CD4-positive, alpha-beta T cell treated with Interleukin-4 for 1 hour (primary cell): Measurements from ENCODE around the gene ZNF638.
A peak's percentile ranks its signal among the peaks of the same experiment; 100 is the strongest.
"Not testable (repeated sequence)": the region's sequence is repeated elsewhere in the genome, so short reads cannot be mapped to it uniquely, and the experiment has no call there.

ENCODE experiments used
- DNase-seq, 2 donors: peaks; one replicate each; pipeline ENCODE4 v3.0.0-alpha.2; 2020 to 2022

The ZNF638 gene, protein sequence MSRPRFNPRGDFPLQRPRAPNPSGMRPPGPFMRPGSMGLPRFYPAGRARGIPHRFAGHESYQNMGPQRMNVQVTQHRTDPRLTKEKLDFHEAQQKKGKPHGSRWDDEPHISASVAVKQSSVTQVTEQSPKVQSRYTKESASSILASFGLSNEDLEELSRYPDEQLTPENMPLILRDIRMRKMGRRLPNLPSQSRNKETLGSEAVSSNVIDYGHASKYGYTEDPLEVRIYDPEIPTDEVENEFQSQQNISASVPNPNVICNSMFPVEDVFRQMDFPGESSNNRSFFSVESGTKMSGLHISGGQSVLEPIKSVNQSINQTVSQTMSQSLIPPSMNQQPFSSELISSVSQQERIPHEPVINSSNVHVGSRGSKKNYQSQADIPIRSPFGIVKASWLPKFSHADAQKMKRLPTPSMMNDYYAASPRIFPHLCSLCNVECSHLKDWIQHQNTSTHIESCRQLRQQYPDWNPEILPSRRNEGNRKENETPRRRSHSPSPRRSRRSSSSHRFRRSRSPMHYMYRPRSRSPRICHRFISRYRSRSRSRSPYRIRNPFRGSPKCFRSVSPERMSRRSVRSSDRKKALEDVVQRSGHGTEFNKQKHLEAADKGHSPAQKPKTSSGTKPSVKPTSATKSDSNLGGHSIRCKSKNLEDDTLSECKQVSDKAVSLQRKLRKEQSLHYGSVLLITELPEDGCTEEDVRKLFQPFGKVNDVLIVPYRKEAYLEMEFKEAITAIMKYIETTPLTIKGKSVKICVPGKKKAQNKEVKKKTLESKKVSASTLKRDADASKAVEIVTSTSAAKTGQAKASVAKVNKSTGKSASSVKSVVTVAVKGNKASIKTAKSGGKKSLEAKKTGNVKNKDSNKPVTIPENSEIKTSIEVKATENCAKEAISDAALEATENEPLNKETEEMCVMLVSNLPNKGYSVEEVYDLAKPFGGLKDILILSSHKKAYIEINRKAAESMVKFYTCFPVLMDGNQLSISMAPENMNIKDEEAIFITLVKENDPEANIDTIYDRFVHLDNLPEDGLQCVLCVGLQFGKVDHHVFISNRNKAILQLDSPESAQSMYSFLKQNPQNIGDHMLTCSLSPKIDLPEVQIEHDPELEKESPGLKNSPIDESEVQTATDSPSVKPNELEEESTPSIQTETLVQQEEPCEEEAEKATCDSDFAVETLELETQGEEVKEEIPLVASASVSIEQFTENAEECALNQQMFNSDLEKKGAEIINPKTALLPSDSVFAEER (N-terminal part only)

DNA sequence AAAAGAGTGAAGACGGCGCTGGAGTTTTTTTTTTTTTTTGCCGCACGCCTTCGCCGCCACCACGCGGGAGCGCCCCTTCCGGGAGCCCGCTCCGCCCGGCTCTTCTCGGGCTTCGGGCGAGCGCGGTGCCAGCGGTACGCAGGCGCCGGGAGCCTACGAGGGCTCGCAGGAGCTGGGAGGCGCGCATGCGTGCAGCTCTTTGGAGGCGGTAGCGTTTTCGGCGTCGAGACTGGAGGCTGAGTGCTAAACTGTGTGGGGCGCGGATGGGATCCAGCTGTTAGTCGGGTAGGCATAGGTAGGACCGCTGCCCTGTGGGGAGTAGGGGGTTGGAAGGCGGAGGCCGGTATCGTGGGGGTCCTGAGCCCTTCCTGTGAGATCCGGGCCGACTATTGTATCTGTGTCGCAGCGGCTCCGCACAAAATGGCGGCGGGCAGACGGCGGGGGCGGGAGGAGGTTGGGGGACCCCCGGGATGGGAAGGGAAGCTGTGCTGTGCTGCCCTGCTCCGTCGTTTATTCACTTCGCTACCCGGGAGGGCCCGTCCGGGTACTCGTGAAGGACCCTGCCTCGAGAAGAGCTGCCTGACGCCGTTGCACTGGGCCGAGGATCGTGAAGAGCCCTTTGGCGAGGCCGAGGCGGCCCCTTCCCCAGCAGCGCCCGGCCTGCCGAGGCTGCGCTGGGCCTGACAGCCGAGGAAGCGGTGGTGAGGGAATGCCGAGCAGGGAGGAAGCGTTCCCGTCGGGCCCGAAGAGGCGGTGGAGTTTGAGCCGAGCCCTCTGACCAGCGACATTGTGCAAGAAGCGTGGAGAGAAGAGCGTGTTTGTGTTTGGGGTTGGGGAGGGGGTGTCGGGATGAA, at the start of gene ZNF638:
ZNF638 (plus strand) TSS at position 202 of the 854 bp plus-strand sequence. CDS start 17,173 bp downstream, outside the sequence.
- DNase-seq: peak; percentile 92 to 93

DNA sequence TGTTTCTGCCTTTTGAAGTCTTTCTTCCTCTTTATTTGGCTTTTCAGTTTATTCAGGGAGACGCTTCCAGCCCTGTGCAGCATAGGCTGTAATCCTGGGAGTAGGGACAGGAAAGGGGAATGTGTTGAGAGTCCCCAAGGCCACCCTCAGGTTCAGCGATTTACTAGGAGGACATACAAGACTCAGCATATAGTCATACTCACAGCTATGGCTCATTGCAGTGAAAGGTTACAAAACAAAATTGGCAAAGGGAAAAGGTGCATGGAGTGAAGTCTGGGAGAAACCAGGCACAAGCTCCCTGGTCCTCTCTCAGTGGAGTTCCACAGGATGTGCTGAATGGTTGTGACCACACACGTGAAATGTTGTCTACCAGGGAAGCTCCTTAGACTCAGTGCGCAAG, 49.6 kb upstream of the ZNF638 start:
- DNase-seq: no peak

DNA sequence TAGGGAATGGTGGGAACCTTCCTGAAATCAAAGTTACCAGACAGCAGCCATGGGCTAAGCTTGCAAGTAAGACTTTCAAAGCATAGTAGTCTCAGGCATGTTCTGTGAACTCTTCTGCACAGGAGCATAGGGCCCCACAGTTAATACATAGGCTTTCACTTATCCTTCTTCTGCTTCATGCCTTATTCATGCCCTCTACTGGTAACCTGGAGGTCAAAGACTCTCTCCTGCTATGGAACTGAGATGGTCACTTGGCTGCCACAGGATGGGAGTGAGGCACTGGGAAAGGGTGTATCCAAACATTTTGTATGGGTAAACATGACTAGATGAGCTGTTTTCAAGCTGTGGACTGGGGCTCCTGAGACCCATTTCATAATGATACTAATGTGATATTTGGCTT, 49.1 kb upstream of the ZNF638 start:
- DNase-seq: peak in 1 of 2 donors; percentile 13

- DNase-seq: no peak
Measured at GRCh38 chr2:71283131-71283530, 48.5 kb upstream of the ZNF638 start.

DNA sequence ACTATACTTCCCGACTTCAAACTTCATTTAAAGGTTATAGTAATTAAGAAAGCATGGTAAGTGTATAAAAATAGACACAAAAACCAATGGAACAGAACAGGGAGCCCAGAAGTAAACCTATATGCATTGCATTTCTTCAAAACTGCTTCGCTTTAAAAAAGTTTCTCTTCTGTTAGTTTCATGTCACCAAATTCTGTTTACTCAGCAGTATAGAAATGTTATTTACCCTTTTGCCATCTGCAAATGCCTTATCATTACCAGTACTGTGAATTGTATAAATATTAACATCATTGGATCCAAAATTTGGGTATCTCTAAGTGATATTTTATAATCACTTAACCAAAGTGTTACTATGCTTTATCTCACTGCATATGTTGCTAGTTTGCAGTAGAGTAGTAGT, 45.9 kb upstream of the ZNF638 start:
- no peak for DNase-seq

DNA sequence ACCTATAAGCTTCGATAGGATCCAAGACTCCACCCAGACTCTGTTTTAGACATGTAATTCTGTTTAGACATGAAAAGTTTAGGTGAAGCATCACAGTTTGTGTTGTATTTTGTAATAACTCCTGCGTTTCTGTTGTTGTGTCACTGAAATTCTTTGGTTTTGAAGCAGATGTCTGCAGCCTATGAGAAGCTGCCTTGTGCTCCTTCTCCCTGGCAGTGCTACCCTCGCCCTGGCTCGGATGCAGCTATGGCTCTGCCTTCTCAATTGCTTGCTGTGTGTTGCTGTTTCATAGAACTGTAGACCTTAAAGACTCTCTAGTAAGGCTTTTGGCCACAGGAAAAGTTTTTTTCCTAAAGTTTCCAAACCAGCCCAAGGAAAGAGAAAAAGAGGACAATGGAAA, 40.2 kb upstream of the ZNF638 start:
- DNase-seq: no peak

DNA sequence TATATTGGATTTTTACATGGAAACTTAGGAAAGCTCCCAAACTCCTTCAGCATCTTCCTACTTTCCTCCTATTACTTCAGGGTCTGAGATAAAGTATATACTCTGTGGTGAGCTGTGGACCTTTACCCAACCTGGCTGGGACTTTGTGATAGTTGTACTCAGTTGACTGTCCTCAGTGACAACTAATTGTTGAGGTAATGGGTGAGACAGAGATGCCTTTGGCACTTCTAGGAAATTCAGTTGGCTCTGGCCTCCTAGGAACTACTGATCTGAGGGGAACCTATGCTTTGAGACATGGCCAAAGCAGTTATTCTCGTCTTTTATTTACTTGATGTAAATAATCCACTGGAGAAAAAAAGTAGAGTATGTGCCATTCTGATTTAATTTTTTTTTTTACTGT, 39.4 kb upstream of the ZNF638 start:
- DNase-seq: no peak

GRCh38 chr2:71298914-71299313, 32.7 kb upstream of the ZNF638 start:
- DNase-seq: no peak

GRCh38 chr2:71299507-71299906, 32.1 kb upstream of the ZNF638 start:
- peak in 1 of 2 donors; percentile 39 for DNase-seq

GRCh38 chr2:71303849-71304248, 27.7 kb upstream of the ZNF638 start:
- DNase-seq: no peak

DNA sequence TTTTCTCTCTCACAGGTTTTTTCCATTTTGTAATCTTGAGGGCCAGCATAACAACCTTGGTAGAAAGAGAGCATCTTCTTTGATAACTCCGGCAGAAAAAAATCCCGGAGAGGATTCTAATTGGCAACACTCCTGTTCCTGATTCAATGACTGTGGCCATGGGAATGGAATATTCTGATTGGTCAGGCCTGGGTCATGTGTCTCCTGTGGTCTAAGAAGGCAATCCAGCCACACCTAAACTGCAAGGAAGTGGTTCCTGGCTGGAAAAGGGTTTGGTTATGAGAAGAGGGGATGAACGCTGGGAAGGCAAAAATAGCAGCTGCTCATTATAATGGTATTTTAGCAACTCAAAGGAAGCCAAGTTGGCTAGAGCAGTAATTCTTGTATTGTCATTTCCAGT, 24.8 kb upstream of the ZNF638 start:
- DNase-seq: no peak

- DNase-seq: no peak
Measured at GRCh38 chr2:71313016-71313766, 18.4 kb upstream of the ZNF638 start.

DNA sequence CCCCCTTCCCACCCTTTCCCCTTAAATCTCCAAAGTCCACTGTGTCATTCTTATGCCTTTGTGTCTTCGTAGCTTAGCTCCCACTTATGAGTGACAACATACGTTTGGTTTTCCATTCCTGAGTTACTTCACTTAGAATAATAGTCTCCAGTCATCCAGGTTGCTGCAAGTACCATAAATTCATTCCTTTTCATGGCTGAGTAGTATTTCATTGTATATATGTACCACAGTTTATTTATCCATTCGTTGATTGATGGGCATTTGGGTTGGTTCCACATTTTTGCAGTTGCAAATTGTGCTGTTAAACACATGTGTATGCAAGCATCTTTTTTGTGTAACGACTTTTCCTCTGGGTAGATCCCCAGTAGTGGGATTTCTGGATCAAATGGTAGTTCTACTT, 14.5 kb upstream of the ZNF638 start:
- no peak for DNase-seq

DNA sequence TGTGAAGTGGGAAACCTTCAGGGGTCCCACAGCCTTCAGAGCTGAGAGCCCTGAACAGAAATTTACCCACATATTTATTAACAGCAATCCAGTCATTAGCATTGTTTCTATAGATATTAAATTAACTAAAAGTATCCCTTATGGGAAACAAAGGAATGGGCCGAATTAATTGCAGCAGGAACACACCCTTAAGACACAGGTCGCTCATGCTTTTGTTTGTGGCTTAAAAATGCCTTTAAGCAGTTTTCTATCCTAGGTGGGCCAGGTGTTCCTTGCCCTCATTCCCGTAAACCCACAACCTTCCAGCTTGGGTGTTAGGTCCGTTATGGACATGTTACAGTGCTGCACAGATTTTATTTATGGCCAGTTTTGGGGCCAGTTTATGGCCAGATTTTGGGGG, 13.7 kb upstream of the ZNF638 start:
- DNase-seq: not testable (repeated sequence)

DNA sequence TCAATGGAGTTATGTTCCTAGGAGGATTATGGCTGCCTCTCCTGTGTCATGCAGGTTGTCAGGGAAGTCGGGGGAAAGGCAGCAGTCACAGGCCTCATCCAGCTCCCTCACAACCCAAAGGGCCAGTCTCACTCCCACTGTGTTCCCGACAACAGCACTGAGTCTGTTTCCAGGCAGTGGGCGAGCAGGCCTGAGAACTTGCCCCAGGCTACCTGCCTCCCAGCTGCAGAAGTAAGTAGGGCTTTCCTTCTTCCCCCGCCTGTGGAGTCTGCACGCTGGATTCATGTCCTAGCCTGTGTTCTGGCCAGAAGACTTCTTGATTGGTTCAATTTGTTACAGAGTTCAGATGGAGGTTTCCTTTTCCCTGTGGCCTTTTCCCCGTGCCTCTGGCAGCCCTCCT, 8.2 kb upstream of the ZNF638 start:
- DNase-seq: no peak

DNA sequence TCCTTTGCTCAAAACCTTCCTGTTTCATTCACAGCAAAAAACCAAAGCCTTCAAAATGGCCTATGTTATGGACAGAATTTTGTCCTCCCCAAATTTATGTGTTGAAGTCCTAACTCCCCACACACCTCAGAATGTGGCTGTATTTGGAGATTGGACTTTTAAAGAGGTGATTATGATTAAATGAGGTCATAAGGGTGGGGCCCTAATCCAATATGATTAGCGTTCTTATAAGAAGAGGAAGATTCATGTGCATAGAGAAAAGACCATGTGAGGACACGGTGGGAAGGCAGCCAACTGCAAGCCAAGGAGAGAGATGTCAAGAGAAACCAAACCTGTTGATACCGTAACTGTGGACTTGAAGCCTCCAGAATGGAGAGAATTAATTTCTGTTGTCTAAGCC, 4.6 kb upstream of the ZNF638 start:
- no peak for DNase-seq

- no peak for DNase-seq
Measured at GRCh38 chr2:71327916-71328315, 3.7 kb upstream of the ZNF638 start.

GRCh38 chr2:71330155-71330554, 1.4 kb upstream of the ZNF638 start:
- no peak for DNase-seq

GRCh38 chr2:71330585-71331330, 824 bp upstream of the ZNF638 start:
- DNase-seq: no peak

DNA sequence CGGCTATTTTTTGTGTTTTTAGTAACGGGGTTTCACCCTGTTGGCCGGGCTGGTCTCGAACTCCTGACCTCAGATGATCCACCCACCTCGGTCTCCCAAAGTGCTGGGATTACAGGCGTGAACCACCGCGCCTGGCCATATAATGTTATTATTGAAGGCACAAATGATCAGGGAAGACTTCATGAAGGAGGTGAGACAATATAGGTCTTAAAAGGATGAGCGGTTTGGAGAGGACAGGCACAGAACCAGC, 326 bp upstream of the ZNF638 start:
- not testable (repeated sequence) for DNase-seq

- DNase-seq: no peak
Measured at GRCh38 chr2:71332435-71332796, 834 bp downstream of the ZNF638 start.
